GM19324 (cell line): ENCODE data around the gene SYNE4.

Experiments used
- ATAC-seq: cut with Tn5 transposase; IDR thresholded peaks from one replicate; pipeline ENCODE4 v1.9.1; 2021; ENCODE audit warnings: mild to moderate bottlenecking, moderate library complexity; ENCODE audit not compliant: unreplicated experiment, low FRiP score

Gene SYNE4

GRCh38 chr19:36026091-36026876 lies 17.7 kb upstream of the SYNE4 start:
- ATAC-seq = no peak

GRCh38 chr19:36025541-36025940 lies 16.9 kb upstream of the SYNE4 start:
- no peak for ATAC-seq

- ATAC-seq = no peak
Measured at GRCh38 chr19:36023432-36023831, 14.8 kb upstream of the SYNE4 start.

- ATAC-seq = no peak
Measured at GRCh38 chr19:36019061-36019670, 10.6 kb upstream of the SYNE4 start.

- peak; percentile 98 for ATAC-seq
Measured at GRCh38 chr19:36014012-36014924, 5.7 kb upstream of the SYNE4 start, which contains the start of gene ALKBH6. Gene ALKBH6, minus strand, starts transcription at chr19:36014213. Its CDS starts 816 bp downstream, at chr19:36013397.

GRCh38 chr19:36013280-36014011 lies 4.8 kb upstream of the SYNE4 start:
- ATAC-seq = no peak

DNA sequence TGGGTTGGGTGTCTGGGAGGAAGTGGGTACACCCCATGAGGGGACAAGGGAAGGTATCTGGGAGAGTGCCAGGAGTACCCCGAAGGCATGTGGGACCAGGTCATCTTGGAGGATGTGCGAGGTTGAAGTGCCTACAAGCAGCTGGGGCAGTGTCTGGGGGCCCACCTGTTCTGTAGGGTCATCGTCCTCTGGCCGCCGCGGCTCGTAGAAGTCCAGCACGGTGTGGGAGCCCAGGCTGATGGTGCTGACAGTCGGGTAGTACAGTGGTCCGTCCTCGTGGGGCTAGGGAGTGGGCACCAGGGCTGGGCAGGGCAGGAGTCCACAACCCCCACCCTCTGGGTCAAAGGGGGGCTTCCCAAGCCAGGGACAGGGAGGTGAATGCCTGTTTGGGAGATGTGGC lies 1.8 kb upstream of the SYNE4 start:
- no peak for ATAC-seq

- no peak for ATAC-seq
Measured at GRCh38 chr19:36009633-36010379, 1.2 kb upstream of the SYNE4 start.

GRCh38 chr19:36009220-36009619 lies 607 bp upstream of the SYNE4 start:
- no peak for ATAC-seq

GRCh38 chr19:36006955-36007354 lies 1.7 kb downstream of the SYNE4 start:
- ATAC-seq = no peak

DNA sequence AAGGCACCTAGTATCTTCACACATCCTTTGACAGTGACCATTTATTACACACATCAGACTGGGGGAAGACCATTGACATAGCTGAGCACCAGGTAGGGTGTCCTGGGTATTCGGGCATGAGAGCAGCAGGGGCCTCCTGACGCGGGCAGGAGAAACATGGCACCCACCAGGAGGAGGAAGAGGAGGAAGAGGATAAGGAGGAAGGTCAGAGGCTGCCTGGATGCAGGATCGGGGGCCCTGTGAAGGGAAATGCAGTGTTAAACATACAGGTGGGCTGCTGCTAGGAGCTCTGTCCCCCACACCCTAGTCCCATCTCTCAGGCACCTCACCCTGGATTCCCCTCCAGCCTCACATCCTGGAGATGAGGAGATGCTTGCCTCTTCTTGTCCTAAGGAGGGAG lies 5.3 kb downstream of the SYNE4 start:
- no peak for ATAC-seq

DNA sequence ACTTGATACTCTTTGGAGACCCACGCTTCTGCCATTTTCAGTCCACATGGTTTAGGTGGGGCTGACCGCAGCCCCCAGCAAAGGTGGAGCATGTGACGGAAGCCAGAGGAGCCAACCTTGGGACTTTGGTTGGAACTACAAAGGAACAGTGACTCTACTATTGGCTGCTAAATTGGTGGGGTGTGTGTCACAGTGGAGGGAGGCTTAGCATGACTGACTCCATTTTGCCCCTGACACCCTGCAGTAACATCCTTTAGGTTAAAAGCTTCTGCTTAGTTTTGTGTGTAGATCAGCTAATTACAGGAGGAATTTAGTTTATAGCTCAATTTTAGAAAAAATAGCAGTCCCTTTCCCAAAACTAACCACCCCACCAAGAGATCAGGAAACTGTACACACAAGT lies 7.0 kb downstream of the SYNE4 start:
- no peak for ATAC-seq

DNA sequence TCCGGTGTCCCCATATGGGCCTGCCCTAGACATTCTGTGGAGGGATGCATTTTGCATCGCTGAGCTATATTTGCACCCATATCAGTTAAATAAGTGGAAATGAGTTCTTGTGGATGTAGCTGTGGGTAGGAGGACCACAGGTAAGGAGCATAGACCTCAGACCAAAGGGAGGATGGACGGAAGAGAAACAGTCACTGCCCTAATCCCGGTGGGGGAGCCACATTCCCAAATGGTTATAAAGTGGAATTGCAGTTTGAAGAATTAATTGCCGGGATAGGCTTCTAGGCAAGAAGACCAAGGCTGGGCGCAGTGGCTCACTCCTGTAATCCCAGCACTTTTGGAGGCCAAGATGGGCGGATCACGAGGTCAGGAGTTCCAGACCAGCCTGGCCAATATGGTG lies 11.8 kb downstream of the SYNE4 start:
- no peak for ATAC-seq

GRCh38 chr19:35995048-35995993 lies 13.3 kb downstream of the SYNE4 start, which contains the start of gene SDHAF1:
Gene SDHAF1, plus strand, starts transcription at chr19:35995188. Its CDS starts 87 bp downstream, at chr19:35995275.
- ATAC-seq = peak; percentile 81

- ATAC-seq = no peak
Measured at GRCh38 chr19:35993923-35994598, 14.6 kb downstream of the SYNE4 start.

DNA sequence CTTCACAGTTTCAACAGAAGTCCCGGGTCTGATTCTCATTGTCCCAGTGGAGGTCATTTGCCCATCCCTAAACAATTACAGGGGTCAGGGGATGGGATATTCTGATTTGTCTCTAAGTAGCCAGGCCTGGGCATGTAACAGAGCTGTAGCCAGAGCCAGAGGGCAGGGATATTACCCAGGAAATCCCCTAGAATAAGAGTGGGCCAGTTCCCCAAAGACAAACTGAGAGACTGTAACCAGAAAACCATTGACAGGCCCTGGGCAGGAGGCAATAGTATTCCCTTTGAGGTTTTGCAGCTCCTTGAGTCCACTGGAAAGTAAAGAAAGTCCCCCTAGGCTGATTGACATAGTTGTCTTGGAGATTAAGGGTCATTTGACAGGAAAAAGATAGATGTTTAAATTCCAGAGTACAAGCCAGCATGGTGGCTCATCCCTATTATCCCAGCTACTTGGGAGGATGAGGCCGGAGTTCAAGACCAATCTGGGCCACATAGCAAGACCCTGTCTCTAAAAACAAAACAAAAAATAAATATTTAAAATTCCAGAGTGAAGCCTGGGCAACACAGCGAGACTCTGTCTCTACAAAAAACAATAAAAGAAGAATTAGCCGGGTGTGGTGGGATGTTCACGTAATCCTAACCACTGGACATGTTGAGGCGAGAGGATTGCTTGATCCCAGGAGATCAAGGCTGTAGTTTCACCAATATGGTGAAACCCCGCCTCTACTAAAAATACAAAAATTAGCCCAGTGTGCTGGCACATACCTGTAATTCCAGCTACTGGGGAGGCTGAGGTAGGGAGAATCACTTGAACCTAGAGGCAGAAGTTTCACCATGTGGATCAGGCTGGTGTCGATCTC lies 15.5 kb downstream of the SYNE4 start:
- no peak for ATAC-seq
